Eye (tissue), 1 donor: Measurements from ENCODE around the gene EXOC4.
A peak's percentile ranks its signal among the peaks of the same experiment; 100 is the strongest.

ENCODE experiments used
- DNase-seq: peaks from one replicate; pipeline ENCODE4 v3.0.0-alpha.2; 2015

The EXOC4 gene

GRCh38 chr7:133583545-133584171 is 330.8 kb downstream of the EXOC4 start:
- DNase-seq = no peak

DNA sequence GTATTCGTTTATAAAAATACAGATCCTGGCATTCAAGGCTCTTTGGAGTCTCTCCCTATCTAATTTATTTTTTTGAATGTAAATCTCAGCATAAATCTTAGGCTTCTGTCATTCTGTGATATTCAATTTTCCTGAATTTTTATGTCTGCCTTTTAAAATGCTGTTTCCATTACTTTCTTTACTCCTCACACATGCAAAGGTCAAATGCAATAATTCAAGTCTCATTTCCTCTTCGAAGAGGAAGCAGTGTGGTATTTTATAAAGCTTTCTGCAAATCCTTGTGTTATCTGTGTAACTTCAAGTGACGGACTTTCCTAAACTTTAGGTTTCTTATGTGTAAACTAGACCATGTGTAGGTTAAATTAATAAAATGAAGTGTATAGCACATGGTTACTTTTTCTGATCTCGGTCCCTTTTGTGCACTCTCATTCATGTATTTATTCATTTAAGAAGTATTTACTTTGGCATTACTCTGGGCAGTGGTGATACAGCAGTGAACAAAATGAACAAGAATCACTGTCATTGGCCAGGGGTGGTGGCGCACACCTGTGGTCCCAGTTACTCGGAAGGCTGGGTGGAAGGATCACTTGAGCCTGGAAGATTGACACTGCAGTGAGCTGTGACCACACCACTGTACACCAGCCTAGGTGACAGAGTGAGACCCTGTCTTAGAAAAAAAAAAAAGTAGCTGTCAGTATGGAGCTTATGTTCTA is 332.2 kb downstream of the EXOC4 start:
- no peak for DNase-seq

DNA sequence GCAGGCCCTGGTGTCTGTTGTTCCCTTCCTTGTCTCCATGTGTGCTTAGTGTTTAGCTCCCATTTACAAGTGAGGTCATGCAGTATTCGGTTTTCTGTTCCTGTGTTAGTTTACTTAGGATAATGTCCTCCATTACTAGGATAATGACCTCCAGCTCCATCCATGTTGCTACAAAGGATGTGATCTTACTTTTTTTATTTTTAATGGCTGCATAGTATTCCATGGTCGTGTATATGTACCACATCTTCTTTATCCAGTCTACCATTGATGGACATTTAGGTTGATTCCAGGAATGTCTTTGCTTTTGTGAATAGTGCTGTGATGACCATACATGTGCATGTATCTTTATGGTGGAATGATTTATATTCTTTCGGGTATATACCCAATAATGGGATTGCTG is 333.4 kb downstream of the EXOC4 start:
- DNase-seq = no peak

GRCh38 chr7:133587903-133588302 is 335.0 kb downstream of the EXOC4 start:
- no peak for DNase-seq

- DNase-seq = no peak
Measured at GRCh38 chr7:133590795-133591194, 337.9 kb downstream of the EXOC4 start.

DNA sequence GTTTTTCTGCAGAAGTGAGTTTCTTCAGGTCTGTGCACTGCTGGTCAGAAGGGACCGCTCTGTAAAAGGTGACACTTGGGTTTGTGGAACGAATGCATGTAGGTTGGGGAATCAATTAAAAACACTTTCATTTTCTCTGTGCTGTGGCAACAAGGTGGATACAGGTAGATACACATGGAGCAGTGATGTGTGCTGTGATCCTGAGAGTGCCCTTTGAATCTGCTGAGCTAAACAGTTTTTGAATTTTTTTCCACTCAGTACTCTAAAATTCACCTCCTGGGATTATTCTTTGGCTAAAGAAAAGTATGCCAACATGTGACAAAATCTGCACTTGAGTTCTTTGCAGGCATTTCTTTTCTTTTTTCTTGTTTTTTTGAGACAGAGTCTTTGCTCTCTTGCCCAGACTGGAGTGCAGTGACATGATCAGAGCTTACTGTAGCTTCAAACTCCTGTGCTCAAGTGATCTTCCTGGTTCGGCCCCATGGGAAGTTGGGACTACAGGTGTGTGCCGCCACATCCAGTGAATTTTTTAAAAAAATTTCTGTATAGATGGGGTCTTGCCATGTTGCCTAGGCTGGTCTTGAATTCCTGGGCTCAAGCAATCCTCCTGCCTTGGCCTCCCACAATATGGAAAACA is 338.9 kb downstream of the EXOC4 start:
- DNase-seq = no peak

GRCh38 chr7:133593561-133593960 is 340.7 kb downstream of the EXOC4 start:
- no peak for DNase-seq

GRCh38 chr7:133601617-133602016 is 348.7 kb downstream of the EXOC4 start:
- DNase-seq = no peak

GRCh38 chr7:133602291-133602690 is 349.4 kb downstream of the EXOC4 start:
- DNase-seq = peak; percentile 19

DNA sequence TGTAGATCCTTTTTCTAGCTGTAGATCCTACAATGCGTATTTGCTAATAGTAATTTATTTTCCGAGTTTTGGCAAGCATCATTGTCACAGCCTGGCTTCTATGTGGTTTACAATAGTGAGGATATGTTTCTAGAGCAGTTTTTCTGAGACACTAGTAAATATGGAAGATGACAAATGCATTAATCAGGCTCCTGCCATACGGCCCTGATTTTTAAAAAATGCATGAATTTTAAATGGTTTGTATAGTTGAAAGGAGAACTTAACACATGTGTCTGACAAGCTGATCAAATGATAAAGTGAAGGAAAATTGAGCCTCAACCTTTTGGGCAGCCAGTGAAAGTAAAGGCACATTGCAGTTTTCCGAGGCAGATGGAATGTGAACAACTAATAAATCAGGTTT is 354.1 kb downstream of the EXOC4 start:
- no peak for DNase-seq

DNA sequence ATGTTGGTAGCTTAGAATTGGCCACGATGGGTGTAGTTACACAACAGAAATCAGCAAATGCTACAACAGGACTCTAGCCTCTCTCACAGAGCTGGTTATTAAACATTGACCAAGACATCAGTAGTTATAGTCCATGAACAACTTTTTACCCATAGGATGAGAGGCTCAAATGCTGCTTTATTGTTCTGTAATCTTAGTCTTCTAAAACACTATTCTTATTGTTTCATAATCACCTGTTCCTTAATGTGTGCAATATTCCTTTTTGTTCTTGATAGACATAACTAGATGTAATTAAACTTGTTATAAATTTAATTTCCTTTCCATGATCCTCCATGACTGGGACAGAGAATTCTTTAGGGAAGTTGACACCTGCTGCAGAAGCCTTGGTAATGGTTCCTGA is 356.9 kb downstream of the EXOC4 start:
- DNase-seq = no peak

GRCh38 chr7:133611955-133612354 is 359.1 kb downstream of the EXOC4 start:
- no peak for DNase-seq

DNA sequence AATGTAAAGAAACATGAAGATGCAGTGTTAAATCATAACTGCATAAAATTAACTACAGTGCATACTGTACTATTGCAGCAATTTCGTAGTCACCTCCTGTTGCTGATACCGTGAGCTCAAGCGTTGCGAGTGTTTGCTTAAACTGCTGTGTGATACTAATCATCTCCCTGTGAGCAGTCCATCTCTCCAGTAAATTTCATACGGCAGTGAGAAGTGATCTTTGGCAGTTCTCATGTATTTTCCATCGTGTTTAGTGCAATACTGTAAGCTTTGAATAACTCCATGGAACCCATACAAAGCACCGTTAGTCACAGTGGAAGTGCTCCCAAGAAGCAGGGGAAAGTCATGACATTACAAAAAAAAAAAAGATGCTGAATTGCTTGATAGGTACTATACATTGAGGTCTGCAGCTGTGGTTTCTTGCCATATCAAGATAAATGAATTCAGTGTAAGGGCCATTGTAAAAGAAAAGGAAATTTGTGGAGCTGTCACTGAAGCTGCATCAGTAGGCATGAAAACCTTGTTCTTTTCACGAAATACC is 360.4 kb downstream of the EXOC4 start:
- no peak for DNase-seq

- no peak for DNase-seq
Measured at GRCh38 chr7:133614251-133614650, 361.4 kb downstream of the EXOC4 start.

DNA sequence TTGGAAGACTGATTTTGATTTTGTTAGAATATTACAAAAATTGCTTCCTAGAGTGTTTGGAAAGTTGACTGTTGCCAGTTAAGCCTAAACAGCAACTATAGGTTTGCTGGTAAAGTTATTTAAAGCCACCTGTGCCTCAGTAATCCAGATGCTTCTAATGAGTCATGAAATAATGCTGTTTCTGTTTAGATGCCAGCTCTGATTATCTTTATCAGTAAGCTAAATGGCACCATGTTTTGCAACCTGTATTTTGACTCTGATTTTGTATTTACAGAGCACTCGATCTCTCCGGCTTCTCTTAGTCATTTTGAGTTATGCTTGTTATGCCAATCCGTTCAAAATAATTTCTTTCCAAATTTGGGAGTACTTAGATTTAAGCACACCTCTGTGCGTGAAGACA is 366.1 kb downstream of the EXOC4 start:
- DNase-seq = no peak

- DNase-seq = no peak
Measured at GRCh38 chr7:133619491-133619890, 366.6 kb downstream of the EXOC4 start.

DNA sequence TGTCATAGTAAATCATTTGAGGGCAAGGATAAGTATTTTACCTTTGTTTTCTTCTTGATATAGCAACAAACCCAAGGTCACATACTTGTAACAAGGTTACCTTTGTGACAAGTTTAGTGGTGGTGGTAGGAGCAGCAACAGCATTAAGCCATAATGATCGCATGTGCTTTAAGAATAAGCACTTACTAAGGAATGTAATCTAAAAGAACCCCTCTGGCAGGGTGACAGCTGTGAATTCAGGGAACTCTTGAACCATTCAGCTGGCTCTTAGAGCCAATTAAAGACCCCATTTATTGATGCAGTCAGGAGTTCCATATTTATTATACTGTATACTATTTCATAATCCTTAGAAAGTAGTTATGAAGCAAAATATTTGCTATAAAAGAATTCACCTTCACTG is 370.8 kb downstream of the EXOC4 start:
- peak; percentile 34 for DNase-seq

DNA sequence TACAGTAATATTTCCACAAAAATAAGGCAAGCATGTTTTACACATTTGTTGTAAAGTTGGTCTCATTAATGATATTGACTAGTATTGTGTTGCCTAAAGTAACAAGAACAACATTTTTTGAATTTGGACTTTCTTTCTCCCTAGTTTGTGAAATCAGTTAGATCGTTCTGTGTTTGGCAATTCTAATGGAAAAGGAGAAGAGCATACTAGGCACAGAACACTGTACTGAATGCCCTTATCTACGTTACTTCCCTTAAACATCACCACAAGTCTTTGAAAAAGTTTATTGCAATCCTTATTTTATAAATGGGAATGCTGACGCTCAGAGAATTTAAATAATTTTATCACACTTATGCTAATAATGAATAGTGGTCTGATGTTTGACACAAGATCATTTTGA is 372.2 kb downstream of the EXOC4 start:
- DNase-seq = no peak

GRCh38 chr7:133629701-133630100 is 376.8 kb downstream of the EXOC4 start:
- no peak for DNase-seq

GRCh38 chr7:133633055-133633454 is 380.2 kb downstream of the EXOC4 start:
- no peak for DNase-seq

GRCh38 chr7:133635541-133635940 is 382.7 kb downstream of the EXOC4 start:
- DNase-seq = no peak

DNA sequence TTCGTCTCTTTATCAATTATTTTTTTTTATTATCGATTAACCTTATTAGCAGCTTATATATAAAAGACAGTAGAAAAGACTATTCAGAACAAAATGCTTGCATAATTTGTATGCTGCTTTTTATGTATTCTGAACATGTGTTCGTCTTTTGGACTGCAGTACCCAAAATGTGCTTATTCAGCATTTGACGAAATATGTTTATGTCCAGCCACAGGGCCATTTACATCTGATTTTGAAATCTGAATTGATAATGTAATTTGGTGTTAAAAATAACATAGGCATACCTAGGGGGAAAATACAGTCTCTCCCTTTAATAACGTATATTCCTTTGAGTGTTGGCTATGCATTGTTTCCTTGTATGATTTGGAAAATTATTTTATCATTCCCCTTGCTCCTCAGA is 386.0 kb downstream of the EXOC4 start:
- DNase-seq = no peak

GRCh38 chr7:133641436-133641835 is 388.6 kb downstream of the EXOC4 start:
- no peak for DNase-seq

DNA sequence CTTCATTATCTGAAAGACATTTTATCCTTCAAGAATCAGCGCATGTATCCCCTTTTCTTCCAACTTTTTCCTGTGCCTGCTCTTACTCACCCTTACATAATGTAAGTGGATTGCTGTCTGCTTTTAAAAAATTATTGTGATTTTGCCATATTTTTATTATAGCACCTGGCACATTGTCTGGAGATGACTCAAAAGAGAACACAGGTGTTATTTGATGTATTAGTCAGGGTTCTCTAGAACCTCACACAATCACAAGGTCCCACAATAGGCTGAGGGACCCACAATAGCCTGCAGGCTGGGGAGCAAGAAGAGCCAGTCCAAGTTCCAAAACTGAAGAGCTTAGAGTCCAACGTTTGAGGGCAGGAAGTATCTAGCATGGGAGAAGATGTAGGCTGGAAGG is 390.0 kb downstream of the EXOC4 start:
- no peak for DNase-seq
